WTC11 (cell line): ENCODE measurements around the gene MAP4K4. TPM values are rescaled to one million over a fixed set of nuclear protein-coding genes. Genes with fewer than 3 reads are reported as not detected.

ENCODE experiments used
- ATAC-seq: fragments of 200-7000 bp; cut with Tn5 transposase; 2 replicates; pipeline ENCODE4 v1.10.0; 2021; ENCODE audit warnings: mild to moderate bottlenecking, moderate library complexity
- CTCF ChIA-PET: fragments of 300-600 bp; sonication (Branson Sonifier 250); formaldehyde crosslinking; loops from one replicate; lab custom pipeline; 2021; ENCODE audit warnings: antibody characterized with exemption; lab: Charles Lee
- POLR2A ChIA-PET: fragments of 350-600 bp; sonication (Branson Sonifier 250); formaldehyde crosslinking; loops from one replicate; lab custom pipeline; 2021; ENCODE audit warnings: antibody characterized with exemption; lab: Charles Lee
- DNase-seq: peaks from one replicate; pipeline ENCODE4 v3.0.0; 2021; ENCODE audit warnings: low spot score
- H3K27ac Mint-ChIP-seq: 2 replicates; pipeline ENCODE4 v1.8.0; 2021; ENCODE audit warnings: mixed read lengths
- H3K27me3 Mint-ChIP-seq: 2 replicates; pipeline ENCODE4 v1.8.0; 2021; ENCODE audit warnings: low read depth, mild to moderate bottlenecking, moderate library complexity, mixed read lengths
- H3K36me3 Mint-ChIP-seq: 2 replicates; pipeline ENCODE4 v1.8.0; 2021; ENCODE audit warnings: mixed read lengths
- H3K4me1 Mint-ChIP-seq: 2 replicates; pipeline ENCODE4 v1.8.0; 2022; ENCODE audit warnings: mixed read lengths
- H3K4me3 Mint-ChIP-seq: 2 replicates; pipeline ENCODE4 v1.8.0; 2021; ENCODE audit warnings: mild to moderate bottlenecking, moderate library complexity, mixed read lengths
- H3K9me3 Mint-ChIP-seq: 2 replicates; pipeline ENCODE4 v1.8.0; 2021; ENCODE audit warnings: mixed read lengths
- ARID4B ChIP-seq: sonication (generic); formaldehyde crosslinking; IDR thresholded peaks from 2 replicates; pipeline ENCODE4 v1.8.0; 2023; ENCODE audit warnings: missing genetic modification reagents, mild to moderate bottlenecking, borderline replicate concordance
- ATF2 ChIP-seq: sonication (generic); formaldehyde crosslinking; IDR thresholded peaks from 2 replicates; pipeline ENCODE4 v1.8.1; 2022; ENCODE audit warnings: low read depth, missing genetic modification reagents, borderline replicate concordance
- CDX4 ChIP-seq: fragments of 250-450 bp; sonication (Bioruptor Pico); IDR thresholded peaks from 2 replicates; pipeline ENCODE4 v1.9.0; 2021; ENCODE audit warnings: moderate library complexity, mild to moderate bottlenecking, inconsistent platforms, borderline replicate concordance
- ETV6 ChIP-seq: sonication (generic); formaldehyde crosslinking; IDR thresholded peaks from 2 replicates; pipeline ENCODE4 v1.8.1; 2022; ENCODE audit warnings: mild to moderate bottlenecking, missing genetic modification reagents
- GTF2I ChIP-seq: fragments of 250-450 bp; sonication (Bioruptor Pico); conservative IDR thresholded peaks from 2 replicates; pipeline ENCODE4 v1.4.0; 2021; ENCODE audit warnings: mild to moderate bottlenecking
- MXD4 ChIP-seq: fragments of 250-450 bp; sonication (Bioruptor Pico); IDR thresholded peaks from 2 replicates; pipeline ENCODE4 v1.8.0; 2021; ENCODE audit warnings: mild to moderate bottlenecking, moderate library complexity, borderline replicate concordance
- NFATC4 ChIP-seq: fragments of 250-450 bp; sonication (Bioruptor Pico); IDR thresholded peaks from 2 replicates; pipeline ENCODE4 v1.9.0; 2021; ENCODE audit warnings: mild to moderate bottlenecking
- TCF7 ChIP-seq: sonication (generic); formaldehyde crosslinking; IDR thresholded peaks from 2 replicates; pipeline ENCODE4 v1.8.0; 2022; ENCODE audit warnings: mild to moderate bottlenecking, low read depth, missing genetic modification reagents, moderate library complexity
- TEAD1 ChIP-seq: sonication (generic); formaldehyde crosslinking; IDR thresholded peaks from 2 replicates; pipeline ENCODE4 v1.8.0; 2022; ENCODE audit warnings: mild to moderate bottlenecking, missing genetic modification reagents
- ZNF317 ChIP-seq: sonication (generic); formaldehyde crosslinking; IDR thresholded peaks from 2 replicates; pipeline ENCODE4 v1.8.1; 2023; ENCODE audit warnings: low read depth, mild to moderate bottlenecking, moderate library complexity, missing genetic modification reagents, borderline replicate concordance
- total RNA-seq: library from RNA; stranded (reverse); gene quantifications from 3 replicates; pipeline ENCODE4 v1.2.3, GENCODE V29; 2021
- TF ChIP-seq, protein P1 (sequence below): sonication (generic); formaldehyde crosslinking; IDR thresholded peaks from 2 replicates; pipeline ENCODE4 v1.8.1; 2023; ENCODE audit warnings: mild to moderate bottlenecking, missing genetic modification reagents, moderate library complexity
- TF ChIP-seq, protein P2 (sequence below): fragments of 250-450 bp; sonication (Bioruptor Pico); IDR thresholded peaks from 2 replicates; pipeline ENCODE4 v1.9.0; 2021; ENCODE audit warnings: mild to moderate bottlenecking
- TF ChIP-seq, protein P3 (sequence below): sonication (generic); formaldehyde crosslinking; IDR thresholded peaks from 2 replicates; pipeline ENCODE4 v1.8.0; 2023; ENCODE audit warnings: missing genetic modification reagents
- TF ChIP-seq, protein P4 (sequence below): sonication (generic); formaldehyde crosslinking; IDR thresholded peaks from 2 replicates; pipeline ENCODE4 v1.8.1; 2022; ENCODE audit warnings: missing genetic modification reagents, borderline replicate concordance
- TF ChIP-seq, protein P5 (sequence below): fragments of 200-600 bp; IDR thresholded peaks from 2 replicates; pipeline ENCODE4 v1.8.0; 2022; ENCODE audit warnings: antibody characterized with exemption

MAP4K4 gene
- total RNA-seq, 1 experiment from 2014 or later: 112 TPM

- TF ChIP-seq ATF2 (CRISPR knock-in tag) (no peak), GTF2I (CRISPR knock-in tag) (no peak), MXD4 (CRISPR knock-in tag) (no peak), TEAD1 (no peak), CDX4 (no peak), ETV6 (no peak), TCF7 (no peak), NFATC4 (no peak), ARID4B (no peak), ZNF317 (CRISPR knock-in tag) (no peak)
- TF ChIP-seq, protein P1, sequence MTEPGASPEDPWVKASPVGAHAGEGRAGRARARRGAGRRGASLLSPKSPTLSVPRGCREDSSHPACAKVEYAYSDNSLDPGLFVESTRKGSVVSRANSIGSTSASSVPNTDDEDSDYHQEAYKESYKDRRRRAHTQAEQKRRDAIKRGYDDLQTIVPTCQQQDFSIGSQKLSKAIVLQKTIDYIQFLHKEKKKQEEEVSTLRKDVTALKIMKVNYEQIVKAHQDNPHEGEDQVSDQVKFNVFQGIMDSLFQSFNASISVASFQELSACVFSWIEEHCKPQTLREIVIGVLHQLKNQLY: no peak
- TF ChIP-seq, protein P2, sequence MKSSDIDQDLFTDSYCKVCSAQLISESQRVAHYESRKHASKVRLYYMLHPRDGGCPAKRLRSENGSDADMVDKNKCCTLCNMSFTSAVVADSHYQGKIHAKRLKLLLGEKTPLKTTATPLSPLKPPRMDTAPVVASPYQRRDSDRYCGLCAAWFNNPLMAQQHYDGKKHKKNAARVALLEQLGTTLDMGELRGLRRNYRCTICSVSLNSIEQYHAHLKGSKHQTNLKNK (CRISPR knock-in tag): no peak
- TF ChIP-seq, protein P3, sequence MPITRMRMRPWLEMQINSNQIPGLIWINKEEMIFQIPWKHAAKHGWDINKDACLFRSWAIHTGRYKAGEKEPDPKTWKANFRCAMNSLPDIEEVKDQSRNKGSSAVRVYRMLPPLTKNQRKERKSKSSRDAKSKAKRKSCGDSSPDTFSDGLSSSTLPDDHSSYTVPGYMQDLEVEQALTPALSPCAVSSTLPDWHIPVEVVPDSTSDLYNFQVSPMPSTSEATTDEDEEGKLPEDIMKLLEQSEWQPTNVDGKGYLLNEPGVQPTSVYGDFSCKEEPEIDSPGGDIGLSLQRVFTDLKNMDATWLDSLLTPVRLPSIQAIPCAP (CRISPR knock-in tag): no peak
- TF ChIP-seq, protein P4, sequence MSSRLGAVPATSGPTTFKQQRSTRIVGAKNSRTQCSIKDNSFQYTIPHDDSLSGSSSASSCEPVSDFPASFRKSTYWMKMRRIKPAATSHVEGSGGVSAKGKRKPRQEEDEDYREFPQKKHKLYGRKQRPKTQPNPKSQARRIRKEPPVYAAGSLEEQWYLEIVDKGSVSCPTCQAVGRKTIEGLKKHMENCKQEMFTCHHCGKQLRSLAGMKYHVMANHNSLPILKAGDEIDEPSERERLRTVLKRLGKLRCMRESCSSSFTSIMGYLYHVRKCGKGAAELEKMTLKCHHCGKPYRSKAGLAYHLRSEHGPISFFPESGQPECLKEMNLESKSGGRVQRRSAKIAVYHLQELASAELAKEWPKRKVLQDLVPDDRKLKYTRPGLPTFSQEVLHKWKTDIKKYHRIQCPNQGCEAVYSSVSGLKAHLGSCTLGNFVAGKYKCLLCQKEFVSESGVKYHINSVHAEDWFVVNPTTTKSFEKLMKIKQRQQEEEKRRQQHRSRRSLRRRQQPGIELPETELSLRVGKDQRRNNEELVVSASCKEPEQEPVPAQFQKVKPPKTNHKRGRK (CRISPR knock-in tag): no peak
- TF ChIP-seq, protein P5, sequence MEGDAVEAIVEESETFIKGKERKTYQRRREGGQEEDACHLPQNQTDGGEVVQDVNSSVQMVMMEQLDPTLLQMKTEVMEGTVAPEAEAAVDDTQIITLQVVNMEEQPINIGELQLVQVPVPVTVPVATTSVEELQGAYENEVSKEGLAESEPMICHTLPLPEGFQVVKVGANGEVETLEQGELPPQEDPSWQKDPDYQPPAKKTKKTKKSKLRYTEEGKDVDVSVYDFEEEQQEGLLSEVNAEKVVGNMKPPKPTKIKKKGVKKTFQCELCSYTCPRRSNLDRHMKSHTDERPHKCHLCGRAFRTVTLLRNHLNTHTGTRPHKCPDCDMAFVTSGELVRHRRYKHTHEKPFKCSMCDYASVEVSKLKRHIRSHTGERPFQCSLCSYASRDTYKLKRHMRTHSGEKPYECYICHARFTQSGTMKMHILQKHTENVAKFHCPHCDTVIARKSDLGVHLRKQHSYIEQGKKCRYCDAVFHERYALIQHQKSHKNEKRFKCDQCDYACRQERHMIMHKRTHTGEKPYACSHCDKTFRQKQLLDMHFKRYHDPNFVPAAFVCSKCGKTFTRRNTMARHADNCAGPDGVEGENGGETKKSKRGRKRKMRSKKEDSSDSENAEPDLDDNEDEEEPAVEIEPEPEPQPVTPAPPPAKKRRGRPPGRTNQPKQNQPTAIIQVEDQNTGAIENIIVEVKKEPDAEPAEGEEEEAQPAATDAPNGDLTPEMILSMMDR: no peak
- no peaks in the 10 kb centered on the region for H3K36me3 Mint-ChIP-seq
- no peak overlapping the region for H3K4me3 Mint-ChIP-seq
- peak overlapping the region; percentile 55; the same call in 1 of the 2 replicates for H3K27ac Mint-ChIP-seq
- POLR2A ChIA-PET: no interaction called here
- H3K9me3 Mint-ChIP-seq: no peaks in the 10 kb centered on the region
- DNase-seq (no peak), ATAC-seq (0 out of 2 replicates have a peak, but pooled peaks have one; percentile 13)
- H3K4me1 Mint-ChIP-seq: peaks cover 58% of the 10 kb centered on the region
- H3K27me3 Mint-ChIP-seq: no peaks in the 10 kb centered on the region
- CTCF ChIA-PET: interaction anchor here (0.6 to 0.8 kb wide), 3 partner anchors 9 to 99 kb away, joined by 3 read pairs; no protein-coding TSS in a partner anchor
These were observed 35.3 kb downstream of the MAP4K4 start for GRCh38 chr2:101732773-101733256.
